HG02885 (cell line): ENCODE results near the gene GABBR1.
"Not testable (repeated sequence)": the region's sequence is repeated elsewhere in the genome, so short reads cannot be mapped to it uniquely, and the experiment has no call there.

ENCODE experiments used
- ATAC-seq: cut with Tn5 transposase; IDR thresholded peaks from one replicate; pipeline ENCODE4 v1.9.1; 2021; ENCODE audit warnings: mild to moderate bottlenecking; ENCODE audit not compliant: unreplicated experiment, poor library complexity

GABBR1 gene

DNA sequence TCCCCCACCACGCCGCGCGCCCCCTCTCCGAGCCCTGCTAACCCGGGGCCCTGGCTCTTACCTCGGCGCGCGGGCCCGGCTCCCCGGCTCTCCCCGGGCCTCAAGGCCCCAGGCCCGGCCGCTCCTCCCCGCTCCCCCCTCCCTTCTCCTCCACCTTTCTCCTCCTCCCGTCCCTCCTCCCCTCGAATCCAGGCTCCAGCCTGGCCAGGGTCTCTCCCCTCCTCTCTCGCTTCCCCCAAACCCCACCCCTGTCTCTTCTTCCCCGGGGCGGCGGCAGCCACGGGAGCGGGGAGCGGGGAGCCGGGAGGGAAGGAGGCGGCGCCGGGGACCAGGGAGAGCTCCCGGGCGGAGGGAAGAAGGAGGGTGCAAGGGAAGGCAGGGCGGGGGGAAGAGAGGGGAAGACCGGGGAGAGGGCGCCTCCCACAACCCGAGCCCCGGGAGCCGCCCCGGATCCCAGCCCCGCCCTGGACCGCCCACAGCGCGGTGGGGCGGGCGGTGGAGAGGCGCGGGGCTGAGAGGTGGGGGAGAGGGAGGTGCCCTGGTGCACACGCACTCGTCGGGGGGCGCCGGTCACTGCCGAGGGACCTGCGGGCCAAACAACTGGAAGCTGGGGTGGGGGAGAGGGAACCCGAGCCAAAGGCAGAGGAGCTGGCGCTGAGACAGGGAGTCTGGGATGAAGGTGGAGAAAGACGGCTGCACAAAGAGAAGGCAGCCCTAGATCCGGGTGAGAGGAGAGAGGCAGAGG lies at the start of gene GABBR1:
TSS of gene GABBR1 (minus strand) at position 395 of the 745 bp plus-strand sequence. CDS start 798 bp downstream, outside the sequence.
- ATAC-seq, result peak; percentile 78

DNA sequence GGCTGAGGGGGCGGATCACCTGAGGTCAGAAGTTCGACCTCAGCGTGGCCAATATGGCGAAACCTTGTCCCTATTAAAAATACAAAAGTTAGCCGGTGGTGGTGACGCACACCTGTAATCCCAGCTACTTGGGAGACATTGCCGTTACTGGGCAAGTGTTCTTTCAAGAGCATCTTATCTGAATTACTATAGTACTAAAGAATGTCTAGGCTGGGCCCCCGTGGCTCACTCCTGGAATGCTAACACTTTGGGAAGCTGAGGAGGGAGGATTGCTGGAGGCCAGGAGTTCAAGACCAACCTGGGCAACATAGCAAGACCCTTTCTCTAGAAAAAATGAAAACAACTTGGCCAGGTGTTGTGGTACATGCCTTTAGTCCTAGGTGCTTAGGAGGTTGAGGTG lies 48.8 kb upstream of the GABBR1 start:
- ATAC-seq, result no peak

DNA sequence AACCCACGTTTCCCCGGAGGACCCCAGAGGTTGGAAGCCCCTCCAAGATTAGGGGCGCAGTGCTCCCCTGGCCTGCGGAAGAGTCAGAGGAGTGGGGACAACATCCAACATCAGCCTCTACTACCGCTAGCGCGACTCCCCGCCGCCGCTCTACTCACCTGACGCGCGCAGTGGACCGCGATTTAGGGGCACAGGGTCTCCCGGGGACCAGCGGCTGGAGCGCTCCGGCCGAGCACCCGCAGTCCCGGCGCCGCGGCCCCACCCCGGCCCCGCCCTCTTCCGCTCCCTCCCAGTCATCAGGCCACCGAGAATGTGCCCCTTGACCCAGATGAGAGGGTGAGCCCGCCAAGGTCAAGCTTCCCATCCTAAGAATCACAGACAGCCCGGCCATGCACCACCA lies 47.9 kb upstream of the GABBR1 start, which contains the start of gene ZFP57:
TSS of gene ZFP57 (minus strand) at position 249 of the 400 bp plus-strand sequence. CDS start 4,149 bp downstream, outside the sequence.
- no peak for ATAC-seq

DNA sequence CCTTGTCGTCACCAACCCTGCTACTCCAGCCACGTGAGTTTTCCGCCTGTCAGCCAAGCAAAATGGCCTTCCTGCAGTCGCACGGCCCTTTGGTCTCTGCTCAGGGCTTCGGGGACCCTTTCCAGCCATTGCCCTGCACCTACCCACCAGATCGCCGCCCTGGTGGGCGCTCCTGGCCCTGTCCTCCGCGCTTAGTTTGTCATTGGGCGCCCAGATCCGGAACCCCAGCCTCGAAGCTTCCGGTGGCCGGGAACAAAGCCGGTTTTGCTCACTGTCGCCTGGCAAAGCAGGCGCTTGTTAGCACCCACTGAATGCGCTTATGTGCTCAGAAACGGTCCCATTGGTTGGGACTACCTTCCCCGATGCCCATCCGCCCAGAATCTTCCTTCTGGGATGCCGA lies 47.4 kb upstream of the GABBR1 start:
- ATAC-seq, result no peak

DNA sequence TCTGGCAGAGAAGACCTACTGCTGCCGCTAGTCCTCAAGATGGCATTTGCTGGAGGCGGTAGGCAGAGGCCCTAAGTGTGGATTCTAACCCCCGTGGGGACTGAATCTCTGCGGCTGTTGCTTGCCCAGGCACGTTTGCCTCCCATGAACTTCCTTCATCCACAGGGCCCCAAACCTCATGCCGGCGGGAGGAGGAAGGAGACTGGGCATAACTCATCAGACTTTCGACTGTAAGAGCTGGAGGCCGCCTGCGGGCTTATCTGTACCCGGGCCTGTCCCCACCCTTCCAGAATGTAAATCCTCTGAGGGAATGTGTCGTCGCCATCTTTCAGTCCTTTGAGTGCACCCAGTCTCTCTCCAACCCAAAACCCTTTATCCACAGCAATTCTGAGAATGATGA lies 47.0 kb upstream of the GABBR1 start:
- no peak for ATAC-seq

DNA sequence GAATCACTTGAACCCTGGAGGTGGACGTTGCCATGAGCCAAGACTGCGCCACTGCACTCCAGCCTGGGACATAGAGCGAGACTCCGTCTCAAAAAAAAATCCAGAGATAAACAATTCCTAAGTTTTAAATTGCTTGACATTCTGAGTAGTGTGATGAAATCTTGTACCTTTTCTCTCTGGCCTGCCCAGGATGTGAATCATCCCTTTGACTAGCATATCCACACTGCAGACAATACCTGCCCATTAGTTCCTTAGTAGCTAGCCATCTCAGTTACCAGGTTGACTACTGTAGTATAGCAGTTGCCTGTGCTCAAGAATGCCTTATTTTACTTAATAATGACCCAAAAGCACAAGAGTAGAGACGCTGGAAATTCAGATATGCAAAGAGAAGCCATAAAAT lies 45.1 kb upstream of the GABBR1 start:
- ATAC-seq, result no peak

DNA sequence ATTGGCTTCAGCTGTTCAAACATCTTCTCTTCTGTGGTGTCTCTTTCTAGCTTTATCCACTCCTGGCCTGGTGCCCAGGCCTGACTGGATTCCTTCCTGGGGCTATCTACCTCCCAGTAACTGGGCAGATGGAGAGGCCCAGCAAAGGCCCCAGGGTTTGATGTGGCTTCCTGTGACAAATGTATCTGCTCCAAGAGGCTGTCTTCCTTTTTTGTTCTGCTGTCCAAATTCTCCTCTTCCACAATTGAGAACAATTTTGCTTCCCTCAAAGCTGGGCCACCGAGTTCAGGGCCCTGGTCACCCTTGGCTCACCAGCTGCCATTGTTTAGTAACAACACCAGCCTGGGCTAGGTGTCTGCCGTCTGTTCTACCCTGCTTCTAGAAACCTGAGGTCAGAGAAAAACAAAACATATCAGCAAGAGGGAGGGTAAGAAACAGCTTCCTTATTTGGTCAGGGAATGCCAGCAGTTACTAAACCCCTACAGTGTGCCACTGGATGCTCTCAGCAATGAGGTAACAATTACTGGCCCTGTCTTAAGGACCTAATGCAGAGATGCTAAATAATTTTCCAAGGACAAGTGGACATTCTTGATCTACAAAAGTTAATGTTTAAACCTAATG lies 44.1 kb upstream of the GABBR1 start:
- no peak for ATAC-seq

DNA sequence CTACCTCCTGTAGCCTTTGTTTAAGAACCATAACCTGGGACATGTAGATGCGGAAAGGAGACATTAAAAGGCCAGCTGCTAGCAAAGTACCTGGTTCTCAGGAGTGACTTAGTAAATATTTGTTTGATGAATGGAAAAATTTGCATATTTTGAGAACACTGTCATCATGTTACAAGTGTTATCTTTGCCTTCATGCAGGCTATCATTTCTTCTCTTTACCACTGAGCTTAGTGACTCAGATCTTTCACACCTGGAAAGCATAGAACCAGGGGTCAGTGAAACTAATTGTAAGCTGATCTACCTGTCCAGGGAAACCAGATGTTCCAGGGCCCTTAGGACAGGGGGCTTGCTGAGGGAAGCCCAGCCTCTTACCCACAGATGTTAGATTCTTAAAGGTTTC lies 42.6 kb upstream of the GABBR1 start:
- no peak for ATAC-seq

DNA sequence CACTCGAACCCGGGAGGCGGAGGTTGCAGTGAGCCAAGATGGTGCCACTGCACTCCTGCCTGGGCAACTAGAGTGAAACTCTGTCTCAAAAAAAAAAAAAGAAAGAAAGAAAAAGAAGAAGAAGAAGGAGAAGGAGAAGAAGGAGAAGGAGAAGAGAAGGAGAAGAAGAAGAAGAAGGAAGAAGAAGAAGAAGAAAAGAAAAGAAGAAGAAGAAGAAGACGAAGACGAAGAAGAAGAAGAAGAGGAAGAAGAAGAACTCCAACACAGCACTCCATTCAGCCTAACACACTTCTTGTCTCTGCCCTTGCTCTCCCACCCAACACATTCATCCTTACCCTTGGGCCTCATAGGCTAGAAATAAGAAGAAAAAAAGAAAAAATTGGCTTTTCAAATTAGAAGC lies 41.0 kb upstream of the GABBR1 start:
- no peak for ATAC-seq

DNA sequence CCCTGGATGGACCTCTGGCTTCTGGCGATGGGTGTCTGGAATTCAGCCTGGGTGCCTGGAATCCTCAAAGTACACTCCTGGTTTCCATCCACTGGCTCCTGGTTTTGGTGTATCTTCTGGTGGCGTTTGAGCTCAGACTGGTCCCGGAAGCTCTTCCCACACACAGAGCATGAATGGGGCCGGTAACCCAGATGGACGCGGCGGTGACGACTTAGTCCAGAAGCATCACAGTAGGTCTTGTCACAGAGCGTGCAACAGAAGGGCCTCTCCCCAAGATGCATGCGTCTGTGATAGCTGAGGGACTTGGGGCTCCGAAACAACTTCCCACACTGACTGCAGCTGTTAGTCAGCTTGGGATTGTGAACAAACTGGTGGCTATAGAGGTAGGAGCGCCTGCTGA lies 40.2 kb upstream of the GABBR1 start:
- no peak for ATAC-seq

DNA sequence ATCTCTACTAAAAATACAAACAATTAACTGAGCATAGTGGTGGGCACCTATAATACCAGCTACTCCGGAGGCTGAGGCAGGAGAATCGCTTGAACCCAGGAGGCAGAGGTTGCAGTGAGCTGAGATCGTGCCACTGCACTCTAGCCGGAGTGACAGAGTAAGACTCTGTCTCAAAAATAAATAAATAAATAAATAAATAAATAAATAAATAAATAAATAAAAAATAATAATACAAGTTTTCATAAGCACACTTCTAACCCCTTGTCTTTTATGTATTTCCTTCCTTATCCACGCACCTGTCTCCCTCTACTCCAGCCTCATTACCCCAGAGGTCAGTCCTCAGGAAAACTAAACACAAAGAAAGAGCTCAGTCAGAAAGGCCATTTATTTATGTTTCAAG lies 39.1 kb upstream of the GABBR1 start:
- ATAC-seq, result not testable (repeated sequence)

DNA sequence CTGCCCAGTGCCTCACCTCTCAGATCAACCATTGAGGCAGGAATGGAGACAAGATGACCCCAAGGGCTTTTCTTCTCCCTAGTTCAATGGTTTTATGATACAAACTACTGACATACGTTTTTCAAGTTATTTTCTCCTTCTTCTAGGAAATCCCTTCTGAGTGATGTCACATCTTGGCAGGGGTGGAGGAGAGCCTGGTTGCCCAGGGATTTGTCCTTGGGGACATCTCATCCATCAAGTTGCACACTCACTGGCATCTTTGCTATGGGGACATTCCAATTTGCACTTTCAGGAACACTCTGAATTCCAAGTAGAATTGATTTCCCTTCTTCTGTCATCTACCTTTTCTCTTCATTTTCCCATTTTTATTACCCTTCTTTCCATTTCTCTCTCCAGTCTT lies 38.0 kb upstream of the GABBR1 start:
- no peak for ATAC-seq

DNA sequence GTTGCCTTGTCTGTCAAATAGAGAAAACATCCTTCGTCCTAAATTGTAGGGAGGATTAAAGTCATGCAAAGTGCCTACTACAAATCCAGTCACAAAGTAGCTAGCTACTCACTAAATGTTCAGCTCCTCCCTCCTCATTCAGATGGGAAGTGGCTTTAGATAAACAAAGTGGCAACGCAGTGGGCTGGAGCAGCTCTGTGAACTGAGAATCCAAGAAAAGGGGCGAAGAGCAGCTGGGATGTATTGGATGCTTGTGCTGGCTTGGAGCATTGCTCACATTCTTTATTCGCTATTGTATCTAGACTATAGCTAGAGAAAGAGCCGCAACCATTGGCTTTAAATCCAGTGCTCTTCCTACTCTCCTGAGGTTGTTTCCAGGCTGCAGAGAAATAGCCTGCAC lies 34.2 kb upstream of the GABBR1 start:
- ATAC-seq, result no peak

DNA sequence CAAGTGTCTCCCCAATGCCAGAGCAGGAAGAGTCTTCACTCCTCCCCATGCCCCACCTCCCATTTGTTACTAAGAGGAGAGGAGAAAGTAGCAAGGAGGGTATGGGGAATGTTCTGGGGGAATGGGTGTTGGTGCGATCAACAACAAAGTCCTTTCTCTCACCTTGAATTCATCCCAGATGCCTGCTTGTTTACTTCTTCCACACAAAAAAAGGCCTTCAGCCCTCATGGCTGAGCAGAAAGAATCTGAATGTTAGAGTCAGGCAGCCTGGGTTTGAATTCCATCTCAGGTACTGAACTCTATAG lies 33.8 kb upstream of the GABBR1 start:
- no peak for ATAC-seq

DNA sequence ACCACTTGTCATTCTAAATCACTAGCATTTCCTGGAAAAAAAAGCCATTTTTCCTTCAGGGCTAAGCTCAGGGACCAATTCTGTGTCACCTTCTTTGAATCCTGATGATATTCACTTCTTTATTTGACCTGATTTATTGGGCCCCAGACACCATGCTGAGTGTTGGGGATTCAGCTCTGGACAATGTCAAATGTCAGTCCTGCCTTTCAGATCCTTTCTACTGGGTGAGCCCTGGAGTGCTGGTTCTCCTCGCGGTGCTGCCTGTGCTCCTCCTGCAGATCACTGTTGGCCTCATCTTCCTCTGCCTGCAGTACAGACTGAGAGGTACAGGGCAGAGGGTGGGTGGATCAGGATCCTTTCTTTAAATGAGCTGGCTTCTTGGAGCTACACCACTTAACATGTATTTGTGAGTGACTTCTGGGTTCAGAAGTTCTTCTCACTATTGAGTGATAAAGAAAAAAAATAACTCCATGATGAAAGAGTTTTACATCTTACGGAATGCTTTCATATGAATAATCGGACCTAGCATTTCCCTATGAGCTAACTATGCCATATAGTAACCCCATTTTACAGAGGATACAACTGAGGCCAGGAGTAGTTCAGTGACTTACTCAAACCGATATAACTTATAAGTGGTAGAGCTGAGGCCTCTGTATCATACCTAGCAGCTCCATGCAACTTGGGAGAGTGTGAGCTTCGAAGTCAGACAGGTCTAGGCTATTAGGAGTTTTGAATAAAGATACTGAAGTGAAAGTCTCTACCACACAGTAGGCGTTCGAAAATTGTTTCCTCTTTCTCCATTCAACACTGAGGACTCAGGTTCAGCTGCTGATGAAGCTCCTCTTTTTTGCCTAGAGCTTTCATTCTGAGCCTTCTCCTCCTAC lies 33.2 kb upstream of the GABBR1 start:
- ATAC-seq, result no peak

DNA sequence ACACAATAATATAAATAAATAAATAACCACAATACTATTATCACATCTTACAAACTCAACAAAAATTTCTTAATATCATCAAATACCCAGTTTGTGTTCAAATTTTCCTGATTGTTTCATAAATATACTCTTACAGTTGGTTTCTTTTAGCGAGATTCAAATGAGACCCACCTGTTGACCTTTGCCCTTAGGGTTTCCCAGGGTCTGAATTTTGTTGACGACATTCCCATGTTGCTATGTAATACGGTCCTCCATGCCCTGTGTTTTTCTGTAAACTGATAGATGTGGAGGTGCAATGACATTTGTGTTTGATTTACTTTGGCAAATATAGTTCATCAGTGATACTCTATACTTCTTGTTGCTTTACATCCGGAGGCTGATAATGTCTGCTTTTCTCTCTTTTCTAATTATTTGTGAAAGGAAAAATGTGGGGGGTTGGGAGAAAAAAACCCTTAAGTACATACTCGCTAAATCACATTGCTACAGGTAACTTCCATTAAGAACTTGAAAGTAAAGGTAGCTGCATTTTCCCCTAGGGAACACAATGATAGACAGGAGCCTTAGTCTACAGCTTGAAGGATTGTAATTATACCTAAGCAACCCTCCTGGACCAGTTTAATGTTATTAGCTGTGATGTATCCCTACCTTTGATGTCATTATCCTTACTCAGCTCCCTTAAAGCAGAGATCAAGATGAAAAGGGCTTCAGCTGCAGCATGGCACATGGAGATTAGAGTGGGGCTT lies 30.5 kb upstream of the GABBR1 start:
- ATAC-seq, result no peak

DNA sequence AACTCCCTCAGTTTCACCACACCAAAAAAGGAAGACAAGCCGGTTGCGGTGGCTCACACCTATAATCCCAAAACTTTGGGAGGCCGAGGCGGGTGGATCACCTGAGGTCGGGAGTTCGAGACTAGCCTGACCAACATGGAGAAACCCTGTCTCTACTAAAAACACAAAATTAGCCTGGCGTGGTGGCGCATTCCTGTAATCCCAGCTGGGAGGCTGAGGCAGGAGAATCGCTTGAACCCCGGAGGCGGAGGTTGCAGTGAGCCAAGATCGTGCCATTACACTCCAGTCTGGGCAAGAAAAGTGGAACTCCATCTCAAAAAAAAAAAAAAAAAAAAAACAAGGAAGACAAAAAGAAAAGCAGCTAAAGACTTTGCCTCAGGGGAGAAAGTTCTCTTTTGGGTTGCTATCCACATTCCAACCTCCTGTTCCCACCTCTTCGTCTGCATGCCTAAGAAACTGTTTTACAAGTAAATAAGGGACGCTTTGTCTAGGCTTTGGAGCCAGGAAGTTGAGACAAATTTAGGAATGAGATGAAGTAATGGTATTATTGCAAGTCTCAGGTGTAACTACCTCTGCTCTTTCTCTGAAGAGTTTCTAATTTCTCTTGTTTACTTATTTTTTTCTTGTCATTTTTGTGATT lies 28.6 kb upstream of the GABBR1 start:
- not testable (repeated sequence) for ATAC-seq

DNA sequence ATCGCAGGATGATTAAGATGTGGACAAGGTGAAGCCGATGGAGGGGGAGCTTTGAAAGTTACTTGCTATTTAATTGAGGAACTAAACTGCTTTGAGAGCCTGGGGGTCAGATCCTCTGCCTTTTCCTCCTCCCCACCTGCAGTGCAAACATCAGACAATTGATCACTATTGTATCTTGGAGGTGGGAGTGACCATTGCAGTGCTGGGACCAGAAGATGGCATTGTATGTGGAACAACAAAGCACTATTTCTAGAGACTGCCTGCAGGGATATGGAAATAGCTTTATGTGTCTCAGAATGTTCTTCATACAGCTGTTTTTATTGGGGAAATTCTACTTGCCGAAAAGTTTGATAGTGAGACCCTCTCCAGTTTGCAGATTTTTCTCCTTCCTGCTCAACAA lies 28.1 kb upstream of the GABBR1 start:
- no peak for ATAC-seq

DNA sequence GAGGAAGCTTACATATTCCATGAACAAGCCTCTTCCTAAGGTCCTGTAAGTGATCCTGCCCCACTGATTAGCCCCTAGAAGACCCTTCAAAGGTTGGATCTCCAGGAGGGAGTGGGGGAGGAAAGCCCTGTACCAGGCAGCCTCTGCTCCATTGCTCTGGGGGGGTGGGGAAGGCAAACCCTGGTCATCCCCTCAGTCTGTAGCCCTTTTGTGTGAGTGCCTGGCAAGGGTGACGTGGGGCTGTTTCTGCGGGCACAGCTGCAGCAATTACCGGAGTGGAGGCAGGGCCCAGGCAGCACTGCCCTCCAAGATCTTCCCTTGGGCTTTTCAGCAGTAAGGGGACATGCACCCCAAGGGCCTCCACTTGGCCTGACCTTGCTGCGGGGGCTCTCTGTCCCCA lies 23.8 kb upstream of the GABBR1 start, which contains the start of gene MOG:
TSS of gene MOG (plus strand) at position 295 of the 400 bp plus-strand sequence. CDS start 118 bp downstream, outside the sequence.
- ATAC-seq, result no peak

DNA sequence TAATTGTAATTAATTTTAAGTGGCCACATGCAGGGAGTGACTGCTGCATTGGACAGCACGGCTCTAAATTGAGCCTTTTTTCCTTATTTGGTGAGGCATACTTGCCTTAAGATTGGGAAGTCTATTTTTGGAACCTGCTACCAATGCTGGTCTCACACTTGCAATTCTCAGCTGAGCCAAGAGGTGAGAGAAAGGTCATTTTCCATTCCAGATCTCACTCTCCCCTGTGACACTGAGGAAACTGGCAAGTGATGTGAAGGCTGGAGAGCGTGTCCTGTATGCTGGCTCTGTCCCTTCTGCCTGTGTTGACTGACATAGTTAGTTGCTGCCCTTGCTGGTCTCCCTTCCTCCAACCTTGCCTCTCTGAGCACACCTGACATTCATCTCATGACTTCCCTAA lies 23.2 kb upstream of the GABBR1 start:
- no peak for ATAC-seq
